HG03469 (cell line): ENCODE results near the gene SYT8.
"Not testable (repeated sequence)": the region's sequence is repeated elsewhere in the genome, so short reads cannot be mapped to it uniquely, and the experiment has no call there.

Experiments used
- ATAC-seq: cut with Tn5 transposase; IDR thresholded peaks from one replicate; pipeline ENCODE4 v1.9.1; 2021; ENCODE audit warnings: mild to moderate bottlenecking, moderate library complexity, moderate number of reproducible peaks; ENCODE audit not compliant: unreplicated experiment

The SYT8 gene

GRCh38 chr11:1882265-1883238 lies 47.8 kb downstream of the SYT8 start:
- ATAC-seq, result no peak

GRCh38 chr11:1883346-1884302 lies 48.8 kb downstream of the SYT8 start:
- no peak for ATAC-seq

GRCh38 chr11:1884303-1884700 lies 49.5 kb downstream of the SYT8 start:
- no peak for ATAC-seq

GRCh38 chr11:1886551-1886950 lies 51.8 kb downstream of the SYT8 start:
- not testable (repeated sequence) for ATAC-seq
